Activated CD8-positive, alpha-beta T cell treated with anti-CD3 and anti-CD28 coated beads for 36 hours (primary cell): ENCODE data around the gene TH. TPM values are rescaled to one million over a fixed set of nuclear protein-coding genes. Genes with fewer than 3 reads are reported as not detected.
A peak's percentile ranks its signal among the peaks of the same experiment; 100 is the strongest.

ENCODE experiments used
- ATAC-seq: fragments of 200-7000 bp; cut with Tn5 transposase; one replicate; pipeline ENCODE4 v1.10.0; 2021; ENCODE audit warnings: mild to moderate bottlenecking, moderate library complexity
- CTCF ChIA-PET: fragments of 350-600 bp; sonication (Branson Sonifier 250); formaldehyde crosslinking; loops from one replicate; lab custom pipeline; 2021; ENCODE audit warnings: antibody characterized with exemption; lab: Charles Lee
- POLR2A ChIA-PET: fragments of 350-600 bp; sonication (Branson Sonifier 250); formaldehyde crosslinking; loops from one replicate; lab custom pipeline; 2021; ENCODE audit warnings: antibody characterized with exemption; lab: Charles Lee
- DNase-seq: peaks from one replicate; pipeline ENCODE4 v3.0.0-alpha.2; 2020
- H3K27ac Mint-ChIP-seq: one replicate; pipeline ENCODE4 v1.8.0; 2021; ENCODE audit warnings: mild to moderate bottlenecking, mixed read lengths
- H3K27me3 Mint-ChIP-seq: one replicate; pipeline ENCODE4 v1.8.0; 2021; ENCODE audit warnings: mixed read lengths
- H3K36me3 Mint-ChIP-seq: one replicate; pipeline ENCODE4 v1.8.0; 2021; ENCODE audit warnings: low read depth, mixed read lengths
- H3K4me1 Mint-ChIP-seq: one replicate; pipeline ENCODE4 v1.8.0; 2021; ENCODE audit warnings: low read depth, mixed read lengths
- H3K4me3 Mint-ChIP-seq: one replicate; pipeline ENCODE4 v1.8.0; 2021; ENCODE audit warnings: mild to moderate bottlenecking, moderate library complexity, mixed read lengths
- H3K9me3 Mint-ChIP-seq: one replicate; pipeline ENCODE4 v1.8.0; 2021; ENCODE audit warnings: mixed read lengths
- CTCF ChIP-seq: fragments of 200-600 bp; IDR thresholded peaks from one replicate; pipeline ENCODE4 v1.8.0; 2022; ENCODE audit warnings: antibody characterized with exemption, mild to moderate bottlenecking
- intact Hi-C: fragments of 100-400 bp; cut with micrococcal nuclease; formaldehyde crosslinking; loops from one replicate; pipeline ENCODE4 v1.10.0; 2022
- total RNA-seq, 2 experiments: library from RNA; stranded (reverse); gene quantifications; one replicate each; pipeline ENCODE4 v1.2.3, GENCODE V29; 2021

TH gene
- total RNA-seq, 2 experiments from 2014 or later: not detected

DNA sequence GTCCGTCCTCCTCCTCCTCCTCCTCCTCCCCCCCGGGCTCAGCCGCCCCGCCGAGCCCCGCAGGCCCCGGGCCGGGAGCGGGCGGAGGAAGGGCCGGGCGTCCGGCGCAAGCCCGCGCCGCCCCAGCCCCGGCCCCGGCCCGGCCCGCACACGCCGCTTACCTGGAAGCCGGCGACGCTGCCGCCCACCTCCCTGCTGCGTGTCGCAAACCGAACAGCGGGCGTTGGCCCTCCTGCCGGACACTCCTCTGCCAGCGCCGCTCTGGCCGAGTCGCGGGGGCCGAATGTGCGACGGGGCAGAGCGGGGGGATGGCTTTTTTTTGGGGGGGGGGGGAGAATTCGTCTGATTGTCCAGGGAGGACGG lies 33.6 kb downstream of the TH start:
- ChIA-PET POLR2A (no interaction called here), CTCF (interaction anchor here (0.6 to 9.2 kb wide), 2 partner anchors 13 to 599 kb away, joined by 3 to 87 read pairs; no protein-coding TSS in a partner anchor)
- peaks cover 26% of the 10 kb centered on the region for H3K4me1 Mint-ChIP-seq
- no peak overlapping the region for H3K4me3 Mint-ChIP-seq
- ATAC-seq (no peak), DNase-seq (no peak)
- TF ChIP-seq CTCF: no peak
- no peaks in the 10 kb centered on the region for H3K9me3 Mint-ChIP-seq
- no peak overlapping the region for H3K27ac Mint-ChIP-seq
- peaks cover 59% of the 10 kb centered on the region for H3K27me3 Mint-ChIP-seq
- no peaks in the 10 kb centered on the region for H3K36me3 Mint-ChIP-seq
- intact Hi-C loops: no loop called here

- CTCF ChIA-PET: interaction anchor here (0.6 to 9.2 kb wide), 2 partner anchors 14 to 600 kb away, joined by 3 to 87 read pairs; no protein-coding TSS in a partner anchor
- Mint-ChIP-seq H3K9me3 (no peaks in the 10 kb centered on the region), H3K4me1 (peaks cover 20% of the 10 kb centered on the region), H3K4me3 (peak overlapping the region; percentile 26), H3K36me3 (no peaks in the 10 kb centered on the region), H3K27ac (no peak overlapping the region), H3K27me3 (peaks cover 60% of the 10 kb centered on the region)
- no peak for ATAC-seq
- POLR2A ChIA-PET: interaction anchor here (1.0 kb wide), 1 partner anchor 10 kb away, joined by 3 read pairs; no protein-coding TSS in a partner anchor
- no peak for TF ChIP-seq CTCF
- intact Hi-C loops: no loop called here
- no peak for DNase-seq
Measured at GRCh38 chr11:2137202-2138067, 34.2 kb downstream of the TH start.

DNA sequence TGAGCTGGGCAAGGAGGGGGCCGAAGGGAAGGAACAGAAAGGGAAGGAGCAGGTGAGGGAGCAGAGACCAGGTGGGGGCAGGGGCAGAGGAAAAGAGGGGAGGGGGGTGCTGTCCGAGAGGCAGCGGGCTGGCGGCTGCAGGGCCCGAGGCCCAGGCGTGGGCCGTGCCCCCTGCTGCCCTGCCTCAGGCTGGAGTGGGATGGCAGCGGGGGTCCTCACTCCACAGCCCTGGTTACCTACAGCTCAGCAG lies 34.7 kb downstream of the TH start:
- Mint-ChIP-seq H3K4me1 (peaks cover 15% of the 10 kb centered on the region), H3K4me3 (no peak overlapping the region), H3K27me3 (peaks cover 58% of the 10 kb centered on the region), H3K27ac (no peak overlapping the region), H3K9me3 (no peaks in the 10 kb centered on the region), H3K36me3 (no peaks in the 10 kb centered on the region)
- ChIA-PET POLR2A (interaction anchor here (1.0 kb wide), 1 partner anchor 10 kb away, joined by 3 read pairs; no protein-coding TSS in a partner anchor), CTCF (interaction anchor here (9.2 kb wide), 1 partner anchor 14 kb away, joined by 87 read pairs; no protein-coding TSS in a partner anchor)
- intact Hi-C loops: no loop called here
- DNase-seq: no peak
- TF ChIP-seq CTCF: no peak
- no peak for ATAC-seq

- no peak for TF ChIP-seq CTCF
- ATAC-seq: no peak
- Mint-ChIP-seq H3K36me3 (no peaks in the 10 kb centered on the region), H3K4me1 (peaks cover 13% of the 10 kb centered on the region), H3K4me3 (no peak overlapping the region), H3K27ac (no peak overlapping the region), H3K27me3 (peaks cover 59% of the 10 kb centered on the region), H3K9me3 (no peaks in the 10 kb centered on the region)
- CTCF ChIA-PET: interaction anchor here (9.2 kb wide), 1 partner anchor 15 kb away, joined by 87 read pairs; no protein-coding TSS in a partner anchor
- POLR2A ChIA-PET: interaction anchor here (1.0 kb wide), 1 partner anchor 11 kb away, joined by 3 read pairs; no protein-coding TSS in a partner anchor
- no peak for DNase-seq
- intact Hi-C loops: no loop called here
Measured at GRCh38 chr11:2136209-2136951, 35.2 kb downstream of the TH start.
